ENCODE measurements around the gene BEND7. TPM values are rescaled to one million over a fixed set of nuclear protein-coding genes. Genes with fewer than 3 reads are reported as not detected.

The BEND7 gene
- total RNA-seq, 4 donors from 2014 or later = 9.7 to 22.2 (median 14.3) TPM

- no peak for DNase-seq (ENCODE audit: low spot score)
- no peak for ATAC-seq (ENCODE audit: low FRiP score)
Measured at GRCh38 chr10:13421382-13421917, 107.4 kb downstream of the BEND7 start.

GRCh38 chr10:13420532-13421307 lies 108.1 kb downstream of the BEND7 start:
- ATAC-seq (ENCODE audit: low FRiP score) (no peak), DNase-seq (ENCODE audit: low spot score) (no peak)
- TF ChIP-seq CTCF (IDR thresholded peaks at IDR 0.05) = no peak

More at GRCh38 chr10:13421382-13421917, 107.4 kb downstream of the BEND7 start:
- no peak for TF ChIP-seq CTCF (IDR thresholded peaks at IDR 0.05)

- no peak for TF ChIP-seq CTCF (IDR thresholded peaks at IDR 0.05)
- ATAC-seq (ENCODE audit: low FRiP score) (no peak), DNase-seq (ENCODE audit: low spot score) (no peak)
Measured at GRCh38 chr10:13417459-13418126, 111.2 kb downstream of the BEND7 start.

GRCh38 chr10:13416760-13417159 lies 112.1 kb downstream of the BEND7 start:
- DNase-seq (ENCODE audit: low spot score) (no peak), ATAC-seq (ENCODE audit: low FRiP score) (no peak)
- TF ChIP-seq CTCF (IDR thresholded peaks at IDR 0.05) = no peak

GRCh38 chr10:13414855-13415254 lies 114.0 kb downstream of the BEND7 start:
- DNase-seq (ENCODE audit: low spot score) (no peak), ATAC-seq (ENCODE audit: low FRiP score) (no peak)
- no peak for TF ChIP-seq CTCF (IDR thresholded peaks at IDR 0.05)

GRCh38 chr10:13414137-13414536 lies 114.7 kb downstream of the BEND7 start:
- ATAC-seq (ENCODE audit: low FRiP score) (no peak), DNase-seq (ENCODE audit: low spot score) (no peak)
- no peak for TF ChIP-seq CTCF (IDR thresholded peaks at IDR 0.05)

Data from omental fat pad (tissue), 4 donors.